Measurements from ENCODE around the gene PLEKHM2.

GRCh38 chr1:15701784-15702183 lies 17.7 kb downstream of the PLEKHM2 start:
- TF ChIP-seq CTCF (IDR thresholded peaks at IDR 0.05; ENCODE audit: poor library complexity, severe bottlenecking) (no peak), POLR2AphosphoS5 (IDR thresholded peaks at IDR 0.05) (no peak), RAD21 (conservative IDR thresholded peaks at IDR 0.05) (no peak), EP300 (conservative IDR thresholded peaks at IDR 0.05; ENCODE audit: poor library complexity, severe bottlenecking) (no peak), SMC3 (conservative IDR thresholded peaks at IDR 0.05; ENCODE audit: poor library complexity) (no peak), EZH2 (IDR thresholded peaks at IDR 0.05; ENCODE audit: borderline replicate concordance, insufficient read depth, low read length, poor library complexity, severe bottlenecking) (no peak), REST (IDR thresholded peaks at IDR 0.05; ENCODE audit: borderline replicate concordance) (no peak)
